ENCODE results near the gene TESPA1.
"Not testable (repeated sequence)": the region's sequence is repeated elsewhere in the genome, so short reads cannot be mapped to it uniquely, and the experiment has no call there.

The TESPA1 gene

GRCh38 chr12:54984658-54985376 lies at the start of gene TESPA1:
TESPA1 (minus strand) TSS chr12:54984762; CDS start chr12:54974562, 10,200 bp downstream.
- peak; percentile 79 to 83 (median 80) for DNase-seq

GRCh38 chr12:55034218-55034617 lies 49.7 kb upstream of the TESPA1 start:
- no peak for DNase-seq

GRCh38 chr12:55025508-55025907 lies 40.9 kb upstream of the TESPA1 start:
- no peak for DNase-seq

GRCh38 chr12:55024575-55024974 lies 40.0 kb upstream of the TESPA1 start:
- DNase-seq, result no peak

GRCh38 chr12:55019784-55020183 lies 35.2 kb upstream of the TESPA1 start, which contains the start of gene NEUROD4:
NEUROD4 (plus strand) TSS chr12:55019974; CDS start chr12:55026440, 6,466 bp downstream.
- DNase-seq, result peak; percentile 79 to 82 (median 79)

GRCh38 chr12:55017416-55017925 lies 32.9 kb upstream of the TESPA1 start:
- no peak for DNase-seq

- no peak for DNase-seq
These were observed 24.5 kb upstream of the TESPA1 start for GRCh38 chr12:55008944-55009585.

GRCh38 chr12:55002355-55002754 lies 17.8 kb upstream of the TESPA1 start:
- no peak for DNase-seq

GRCh38 chr12:55001198-55001868 lies 16.8 kb upstream of the TESPA1 start:
- DNase-seq, result peak; percentile 28 to 35 (median 31)

- peak; percentile 41 to 72 (median 62) for DNase-seq
These were observed 14.5 kb upstream of the TESPA1 start for GRCh38 chr12:54998958-54999510.

- DNase-seq, result no peak
These were observed 13.5 kb upstream of the TESPA1 start for GRCh38 chr12:54997929-54998522.

- no peak for DNase-seq
These were observed 11.6 kb upstream of the TESPA1 start for GRCh38 chr12:54996205-54996604.

- DNase-seq, result peak; percentile 72 to 83 (median 74)
These were observed 8.7 kb upstream of the TESPA1 start for GRCh38 chr12:54993181-54993835.

GRCh38 chr12:54991991-54992375 lies 7.4 kb upstream of the TESPA1 start:
- no peak for DNase-seq

- DNase-seq, result peak; percentile 50 to 72 (median 59)
These were observed 6.8 kb upstream of the TESPA1 start for GRCh38 chr12:54991161-54991990.

GRCh38 chr12:54989829-54990228 lies 5.3 kb upstream of the TESPA1 start:
- no peak for DNase-seq

- peak in 1 of 3 donors; percentile 51 for DNase-seq
These were observed 4.0 kb upstream of the TESPA1 start for GRCh38 chr12:54988402-54989054.

GRCh38 chr12:54987611-54988231 lies 3.2 kb upstream of the TESPA1 start:
- no peak for DNase-seq

- DNase-seq, result not testable (repeated sequence)
These were observed 2.2 kb upstream of the TESPA1 start for GRCh38 chr12:54986773-54987172.

- no peak for DNase-seq
These were observed 943 bp downstream of the TESPA1 start for GRCh38 chr12:54983536-54984101.

Measured in suppressor macrophage treated with lipopolysaccharide for 1 hour (primary cell).